ENCODE data around the gene CLIC5. TPM values are rescaled to one million over a fixed set of nuclear protein-coding genes. Genes with fewer than 3 reads are reported as not detected.

The CLIC5 gene
- total RNA-seq, 1 donor from 2014 or later: 134 TPM

DNA sequence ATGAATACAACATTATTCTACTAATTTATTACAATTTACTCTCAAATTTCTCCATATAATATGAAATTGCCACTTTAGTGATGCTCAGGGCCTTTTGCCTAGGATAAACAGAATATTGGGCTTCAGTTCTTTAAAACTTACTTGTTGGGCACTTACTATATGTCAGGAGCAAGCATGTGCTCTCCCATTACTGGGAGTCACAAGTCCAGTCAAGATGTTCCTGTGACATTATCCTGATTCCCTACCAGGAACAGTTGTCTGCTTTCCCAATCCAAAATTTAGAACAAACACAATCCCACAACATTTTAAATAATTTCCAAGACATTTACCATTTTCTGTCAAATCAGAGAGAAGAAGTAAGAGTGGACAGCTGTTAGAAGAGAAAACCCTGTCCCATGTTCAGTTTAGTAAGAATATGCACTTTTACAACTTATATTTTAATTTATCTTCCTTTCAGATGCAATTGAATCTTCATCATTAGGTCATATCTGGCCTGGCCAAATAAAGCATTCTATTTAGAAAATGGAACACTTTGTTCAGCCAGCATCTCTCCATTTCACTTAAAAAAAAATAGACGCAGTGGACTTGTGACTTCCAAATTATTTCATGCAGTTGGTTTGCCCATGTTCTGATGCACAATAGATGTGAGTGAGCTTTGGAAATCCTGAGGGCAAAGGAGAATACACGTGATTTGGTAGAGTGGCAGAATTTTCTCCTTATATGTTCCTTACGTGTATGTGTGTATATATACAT lies 159.8 kb downstream of the CLIC5 start:
- intact Hi-C loops (cut with DNase I): no loop called here
- DNase-seq: no peak
- Histone ChIP-seq H3K27me3 (ENCODE audit: low read depth) (peaks cover 6% of the 10 kb centered on the region), H3K27ac (no peak overlapping the region), H3K36me3 (no peaks in the 10 kb centered on the region), H3K4me1 (no peaks in the 10 kb centered on the region), H3K9me3 (no peaks in the 10 kb centered on the region), H3K4me3 (no peak overlapping the region)
- ATAC-seq: no peak
- TF ChIP-seq, protein P1, sequence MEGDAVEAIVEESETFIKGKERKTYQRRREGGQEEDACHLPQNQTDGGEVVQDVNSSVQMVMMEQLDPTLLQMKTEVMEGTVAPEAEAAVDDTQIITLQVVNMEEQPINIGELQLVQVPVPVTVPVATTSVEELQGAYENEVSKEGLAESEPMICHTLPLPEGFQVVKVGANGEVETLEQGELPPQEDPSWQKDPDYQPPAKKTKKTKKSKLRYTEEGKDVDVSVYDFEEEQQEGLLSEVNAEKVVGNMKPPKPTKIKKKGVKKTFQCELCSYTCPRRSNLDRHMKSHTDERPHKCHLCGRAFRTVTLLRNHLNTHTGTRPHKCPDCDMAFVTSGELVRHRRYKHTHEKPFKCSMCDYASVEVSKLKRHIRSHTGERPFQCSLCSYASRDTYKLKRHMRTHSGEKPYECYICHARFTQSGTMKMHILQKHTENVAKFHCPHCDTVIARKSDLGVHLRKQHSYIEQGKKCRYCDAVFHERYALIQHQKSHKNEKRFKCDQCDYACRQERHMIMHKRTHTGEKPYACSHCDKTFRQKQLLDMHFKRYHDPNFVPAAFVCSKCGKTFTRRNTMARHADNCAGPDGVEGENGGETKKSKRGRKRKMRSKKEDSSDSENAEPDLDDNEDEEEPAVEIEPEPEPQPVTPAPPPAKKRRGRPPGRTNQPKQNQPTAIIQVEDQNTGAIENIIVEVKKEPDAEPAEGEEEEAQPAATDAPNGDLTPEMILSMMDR (IDR thresholded peaks at IDR 0.05): no peak

DNA sequence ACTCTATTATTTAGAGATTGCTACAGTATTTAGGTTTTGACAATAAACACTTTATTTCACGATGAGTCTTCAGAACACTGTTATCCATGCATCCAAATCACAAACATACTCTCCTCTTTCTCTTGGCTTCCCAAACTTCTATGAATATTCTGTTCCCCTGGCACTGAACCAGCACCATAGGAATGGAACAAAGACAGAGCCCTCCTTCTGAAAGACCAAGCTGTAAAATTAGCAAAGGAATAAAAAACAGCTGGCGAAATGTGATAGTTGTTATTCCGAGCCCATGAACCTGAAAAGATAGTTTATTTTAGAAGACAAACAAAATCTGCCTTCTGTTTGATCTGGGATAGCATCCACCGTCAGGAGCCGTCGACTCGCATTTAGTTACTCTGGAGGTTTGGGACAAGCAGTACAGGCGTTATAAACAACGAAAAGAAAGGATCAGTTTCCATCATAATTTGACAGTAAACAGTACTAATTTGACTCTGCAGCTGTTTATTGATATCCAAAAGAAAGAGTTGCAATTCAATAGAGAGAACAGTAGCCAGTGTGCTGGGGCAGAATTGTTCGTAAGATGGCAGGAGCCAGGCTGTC lies 161.4 kb downstream of the CLIC5 start:
- Histone ChIP-seq H3K9me3 (no peaks in the 10 kb centered on the region), H3K4me3 (no peak overlapping the region), H3K4me1 (no peaks in the 10 kb centered on the region), H3K27me3 (ENCODE audit: low read depth) (peaks cover 6% of the 10 kb centered on the region), H3K27ac (no peak overlapping the region), H3K36me3 (no peaks in the 10 kb centered on the region)
- DNase-seq (no peak), ATAC-seq (no peak)
- intact Hi-C loops (cut with DNase I): no loop called here
- TF ChIP-seq, protein P1 (IDR thresholded peaks at IDR 0.05): no peak

DNA sequence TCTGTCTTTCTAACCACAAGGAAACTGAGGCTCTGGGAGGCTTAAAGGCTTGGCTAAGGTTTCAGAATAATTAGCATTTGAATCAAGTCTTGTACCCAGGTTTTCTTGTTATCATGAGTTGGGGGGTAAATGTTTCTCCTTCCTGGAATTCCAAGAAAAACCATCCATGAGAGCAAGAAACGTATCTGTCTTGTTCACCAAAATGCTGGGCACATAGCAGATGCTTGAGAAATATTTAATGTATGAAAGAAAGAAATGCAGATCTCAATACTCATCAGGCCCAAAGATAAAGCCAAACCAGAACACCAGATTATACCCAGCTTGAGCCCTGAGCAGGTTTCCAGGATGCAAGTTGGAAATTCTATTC lies 164.6 kb downstream of the CLIC5 start:
- H3K4me3 ChIP-seq: no peak overlapping the region
- H3K9me3 ChIP-seq: no peaks in the 10 kb centered on the region
- ATAC-seq (no peak), DNase-seq (no peak)
- peaks cover 6% of the 10 kb centered on the region for H3K27me3 ChIP-seq (ENCODE audit: low read depth)
- H3K36me3 ChIP-seq: no peaks in the 10 kb centered on the region
- TF ChIP-seq, protein P1 (IDR thresholded peaks at IDR 0.05): no peak
- intact Hi-C loops (cut with DNase I): no loop called here
- H3K4me1 ChIP-seq: no peaks in the 10 kb centered on the region
- no peak overlapping the region for H3K27ac ChIP-seq

DNA sequence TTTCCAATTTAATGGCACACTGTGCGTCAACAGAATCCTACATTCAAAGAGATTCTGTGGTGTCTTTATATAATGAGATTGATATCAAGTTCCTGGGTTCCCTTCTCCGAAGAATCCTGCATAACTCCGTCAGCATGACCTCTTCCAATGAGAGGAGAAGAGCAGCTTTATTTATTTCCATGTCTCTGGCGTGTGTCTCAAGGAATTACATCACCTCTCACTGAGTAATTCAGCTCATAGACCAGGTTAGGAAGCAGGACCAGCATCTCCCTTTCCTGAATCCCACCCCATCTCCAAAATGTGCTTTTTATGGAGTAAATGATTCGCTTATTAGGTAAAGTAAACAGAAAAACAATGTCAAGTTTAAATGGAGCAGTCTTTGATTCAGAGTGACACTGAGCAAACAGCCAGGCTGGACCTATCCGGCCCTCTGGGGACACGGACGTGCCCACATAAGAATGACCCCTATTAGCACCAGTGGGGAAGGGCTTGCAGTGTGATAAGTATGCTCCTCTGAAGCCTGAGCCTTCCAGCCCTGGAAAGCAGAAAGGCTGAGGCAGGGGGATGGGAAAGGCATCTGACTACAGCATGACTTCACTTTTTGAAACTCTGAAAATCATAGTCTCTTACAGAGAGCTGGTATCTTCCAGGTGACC lies 165.2 kb downstream of the CLIC5 start:
- Histone ChIP-seq H3K9me3 (no peaks in the 10 kb centered on the region), H3K4me3 (no peak overlapping the region), H3K27ac (no peak overlapping the region), H3K27me3 (ENCODE audit: low read depth) (peaks cover 6% of the 10 kb centered on the region), H3K4me1 (no peaks in the 10 kb centered on the region), H3K36me3 (no peaks in the 10 kb centered on the region)
- DNase-seq (no peak), ATAC-seq (no peak)
- intact Hi-C loops (cut with DNase I): no loop called here
- TF ChIP-seq, protein P1 (IDR thresholded peaks at IDR 0.05): no peak

DNA sequence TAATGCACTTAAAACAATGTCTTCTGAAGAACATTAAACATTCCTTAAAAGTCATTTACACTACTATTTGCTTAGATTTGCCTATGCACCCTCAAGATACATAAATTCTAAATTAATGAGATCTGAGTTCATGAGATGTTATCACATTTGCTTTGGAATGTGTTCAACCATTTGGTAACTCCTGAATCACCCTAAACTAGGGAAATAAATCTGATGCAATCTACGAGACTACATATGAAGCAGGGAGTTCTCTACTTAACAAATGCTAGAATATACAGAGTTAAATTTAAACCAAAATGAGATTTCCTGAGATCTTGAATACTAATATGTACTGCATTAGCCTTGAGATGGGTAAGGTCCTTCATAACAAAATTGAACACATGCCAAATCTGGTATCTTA lies 170.1 kb downstream of the CLIC5 start:
- H3K27me3 ChIP-seq (ENCODE audit: low read depth): no peaks in the 10 kb centered on the region
- intact Hi-C loops (cut with DNase I): no loop called here
- TF ChIP-seq, protein P1 (IDR thresholded peaks at IDR 0.05): no peak
- H3K9me3 ChIP-seq: no peaks in the 10 kb centered on the region
- H3K4me1 ChIP-seq: no peaks in the 10 kb centered on the region
- no peak overlapping the region for H3K27ac ChIP-seq
- DNase-seq (no peak), ATAC-seq (no peak)
- H3K4me3 ChIP-seq: no peak overlapping the region
- H3K36me3 ChIP-seq: no peaks in the 10 kb centered on the region
